ENCODE results near the gene IVNS1ABP. TPM values are rescaled to one million over a fixed set of nuclear protein-coding genes. Genes with fewer than 3 reads are reported as not detected.
A peak's percentile ranks its signal among the peaks of the same experiment; 100 is the strongest.
"Not testable (repeated sequence)": the region's sequence is repeated elsewhere in the genome, so short reads cannot be mapped to it uniquely, and the experiment has no call there.

The IVNS1ABP gene
- total RNA-seq: 162 to 167 TPM (median 166 TPM) in 3 replicates

DNA sequence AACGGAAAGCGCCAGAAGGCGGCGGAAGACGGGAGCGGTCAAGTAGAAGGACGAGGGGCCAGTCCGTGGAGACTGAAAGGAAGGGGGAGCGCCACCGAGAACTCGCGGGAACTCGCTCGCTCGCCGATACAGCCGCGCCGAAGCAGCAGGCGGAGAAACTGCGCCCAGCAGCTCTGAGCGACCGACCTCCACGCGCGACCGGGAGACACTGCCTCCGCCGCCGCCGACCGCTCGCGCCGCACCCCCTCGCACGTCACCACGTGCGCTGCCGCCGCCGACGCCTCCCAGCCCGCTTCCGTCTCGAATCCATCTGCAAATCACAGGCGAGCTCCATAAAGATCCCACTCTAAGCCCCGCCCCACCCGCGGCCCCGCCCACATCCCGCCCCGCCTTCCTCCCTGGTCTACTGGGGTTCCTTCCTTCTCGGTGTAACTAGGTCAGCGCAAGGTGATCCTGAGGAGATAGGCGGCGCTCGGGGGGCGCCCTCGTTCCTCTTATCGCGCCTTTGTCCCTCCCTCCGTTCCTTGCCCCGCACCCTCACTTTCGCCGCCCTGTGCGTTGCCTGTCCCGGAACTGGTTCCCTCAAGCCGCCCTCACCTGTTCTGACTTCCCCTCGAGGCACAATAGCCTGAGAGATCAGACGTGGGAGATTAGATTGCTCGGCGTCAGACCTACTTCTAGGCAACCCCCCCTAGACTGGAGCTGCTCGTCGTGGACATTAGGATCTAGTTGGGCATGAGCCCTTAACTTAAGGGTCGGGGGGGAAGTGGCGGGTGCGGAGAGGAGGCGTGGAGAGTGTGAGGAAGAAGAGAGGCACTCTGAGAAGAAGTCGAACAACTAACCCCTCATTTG lies at the start of gene IVNS1ABP:
TSS of gene IVNS1ABP (minus strand) at position 210 of the 852 bp plus-strand sequence. CDS start 7,750 bp downstream, outside the sequence.
- Mint-ChIP-seq H3K27ac (peak within 1 kb of the TSS; percentile 98), H3K4me1 (peaks cover 52% of the 10 kb centered on the region), H3K9me3 (peaks cover 7% of the 10 kb centered on the region), H3K36me3 (peaks cover 8% of the 10 kb centered on the region), H3K27me3 (ENCODE audit: low read depth) (no peaks in the 10 kb centered on the region), H3K4me3 (peak within 1 kb of the TSS; percentile 92)
- DNase-seq (ENCODE audit: low spot score in 2 of 2, unreplicated experiment in 2 of 2): peak; percentile 78 to 83
- TF ChIP-seq, protein P1, sequence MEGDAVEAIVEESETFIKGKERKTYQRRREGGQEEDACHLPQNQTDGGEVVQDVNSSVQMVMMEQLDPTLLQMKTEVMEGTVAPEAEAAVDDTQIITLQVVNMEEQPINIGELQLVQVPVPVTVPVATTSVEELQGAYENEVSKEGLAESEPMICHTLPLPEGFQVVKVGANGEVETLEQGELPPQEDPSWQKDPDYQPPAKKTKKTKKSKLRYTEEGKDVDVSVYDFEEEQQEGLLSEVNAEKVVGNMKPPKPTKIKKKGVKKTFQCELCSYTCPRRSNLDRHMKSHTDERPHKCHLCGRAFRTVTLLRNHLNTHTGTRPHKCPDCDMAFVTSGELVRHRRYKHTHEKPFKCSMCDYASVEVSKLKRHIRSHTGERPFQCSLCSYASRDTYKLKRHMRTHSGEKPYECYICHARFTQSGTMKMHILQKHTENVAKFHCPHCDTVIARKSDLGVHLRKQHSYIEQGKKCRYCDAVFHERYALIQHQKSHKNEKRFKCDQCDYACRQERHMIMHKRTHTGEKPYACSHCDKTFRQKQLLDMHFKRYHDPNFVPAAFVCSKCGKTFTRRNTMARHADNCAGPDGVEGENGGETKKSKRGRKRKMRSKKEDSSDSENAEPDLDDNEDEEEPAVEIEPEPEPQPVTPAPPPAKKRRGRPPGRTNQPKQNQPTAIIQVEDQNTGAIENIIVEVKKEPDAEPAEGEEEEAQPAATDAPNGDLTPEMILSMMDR (IDR thresholded peaks at IDR 0.05; ENCODE audit: unreplicated experiment): no peak

DNA sequence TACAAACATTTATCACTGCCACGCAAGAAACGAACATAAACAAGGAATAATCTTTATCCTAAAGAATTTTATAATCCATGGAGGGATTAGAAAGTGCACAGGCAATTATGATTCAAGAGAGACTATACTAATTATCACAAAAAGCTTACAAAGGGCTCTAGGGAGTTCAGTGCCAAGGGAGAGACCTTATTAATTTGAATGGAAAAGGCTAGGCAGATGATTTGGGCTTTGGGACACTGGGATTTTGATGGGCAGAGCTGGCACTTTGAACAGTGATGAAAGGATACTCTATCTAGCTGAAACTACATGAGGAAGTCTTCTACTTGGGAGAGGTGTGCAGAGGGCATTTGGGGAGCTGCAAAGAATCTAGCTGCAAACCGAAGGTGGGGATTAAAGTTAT lies 48.9 kb upstream of the IVNS1ABP start:
- Mint-ChIP-seq H3K27me3 (ENCODE audit: low read depth) (no peaks in the 10 kb centered on the region), H3K36me3 (peaks cover 15% of the 10 kb centered on the region), H3K9me3 (peaks cover 27% of the 10 kb centered on the region), H3K4me1 (peaks cover 19% of the 10 kb centered on the region), H3K27ac (peak overlapping the region; percentile 22), H3K4me3 (no peak overlapping the region)
- TF ChIP-seq, protein P1 (IDR thresholded peaks at IDR 0.05; ENCODE audit: unreplicated experiment): no peak
- no peak for DNase-seq (ENCODE audit: low spot score in 2 of 2, unreplicated experiment in 2 of 2)

DNA sequence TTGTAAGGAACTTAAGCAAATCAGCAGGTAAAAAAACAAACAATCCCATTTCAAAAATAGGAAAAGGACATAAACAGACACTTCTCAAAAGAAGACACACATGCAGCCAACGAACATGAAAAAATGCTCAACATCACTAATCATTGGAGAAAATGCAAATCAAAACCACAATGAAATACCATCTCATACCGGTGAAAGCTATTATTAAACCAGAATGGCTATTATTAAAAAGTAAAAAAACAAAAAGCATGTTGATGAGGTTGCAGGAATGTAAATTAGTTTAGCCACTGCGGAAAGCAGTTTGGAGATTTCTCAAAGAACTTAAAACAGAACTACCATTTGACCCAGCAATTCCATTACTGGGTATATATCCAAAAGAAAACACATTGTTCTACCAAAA lies 47.5 kb upstream of the IVNS1ABP start:
- not testable (repeated sequence) for H3K4me3 Mint-ChIP-seq; DNase-seq (ENCODE audit: low spot score in 2 of 2, unreplicated experiment in 2 of 2); H3K27ac Mint-ChIP-seq; H3K27me3 Mint-ChIP-seq (ENCODE audit: low read depth)
- peaks cover 19% of the 10 kb centered on the region for H3K4me1 Mint-ChIP-seq
- peaks cover 15% of the 10 kb centered on the region for H3K36me3 Mint-ChIP-seq
- peaks cover 33% of the 10 kb centered on the region for H3K9me3 Mint-ChIP-seq

DNA sequence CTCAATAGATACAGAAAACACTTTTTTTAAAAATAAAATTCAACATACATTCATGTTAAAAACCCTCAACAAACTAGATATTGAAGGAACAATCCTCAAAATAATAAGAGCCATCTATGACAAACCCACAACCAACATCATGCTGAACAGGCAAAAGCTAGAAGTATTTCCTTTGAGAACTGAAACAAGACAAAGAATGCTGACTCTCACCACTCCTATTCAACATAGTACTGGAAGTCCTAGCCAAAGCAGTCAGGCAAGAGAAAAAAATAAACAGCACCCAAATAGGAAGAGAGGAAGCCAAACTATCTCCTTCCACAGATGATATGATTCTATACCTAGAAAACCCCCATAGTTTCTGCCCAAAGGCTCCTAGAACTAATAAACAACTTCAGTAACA lies 46.2 kb upstream of the IVNS1ABP start:
- Mint-ChIP-seq H3K4me1 (peaks cover 11% of the 10 kb centered on the region), H3K27ac (no peak overlapping the region), H3K36me3 (peaks cover 15% of the 10 kb centered on the region), H3K4me3 (no peak overlapping the region), H3K27me3 (ENCODE audit: low read depth) (no peaks in the 10 kb centered on the region), H3K9me3 (peaks cover 33% of the 10 kb centered on the region)
- DNase-seq (ENCODE audit: low spot score in 2 of 2, unreplicated experiment in 2 of 2): no peak
- TF ChIP-seq, protein P1 (IDR thresholded peaks at IDR 0.05; ENCODE audit: unreplicated experiment): no peak

DNA sequence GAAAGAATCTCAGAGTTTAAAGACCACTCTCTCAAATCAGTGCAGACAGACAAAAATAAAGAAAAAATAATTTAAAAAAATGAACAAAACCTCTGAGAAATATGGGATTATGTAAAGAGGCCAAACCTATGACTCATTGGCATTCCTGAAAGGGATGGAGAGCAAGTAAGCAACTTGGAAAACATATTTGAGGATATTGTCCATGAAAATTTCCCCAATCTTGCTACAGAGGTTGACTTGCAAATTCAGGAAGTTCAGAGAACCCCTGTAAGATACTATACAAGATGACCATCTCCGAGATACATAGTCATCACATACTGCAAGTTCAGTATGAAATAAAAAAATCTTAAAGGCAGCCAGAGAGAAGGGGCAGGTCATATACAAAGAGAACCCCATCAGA lies 43.7 kb upstream of the IVNS1ABP start:
- peaks cover 33% of the 10 kb centered on the region for H3K9me3 Mint-ChIP-seq
- TF ChIP-seq, protein P1 (IDR thresholded peaks at IDR 0.05; ENCODE audit: unreplicated experiment): no peak
- peaks cover 4% of the 10 kb centered on the region for H3K4me1 Mint-ChIP-seq
- DNase-seq (ENCODE audit: low spot score in 2 of 2, unreplicated experiment in 2 of 2): no peak
- H3K4me3 Mint-ChIP-seq: no peak overlapping the region
- peaks cover 15% of the 10 kb centered on the region for H3K36me3 Mint-ChIP-seq
- no peaks in the 10 kb centered on the region for H3K27me3 Mint-ChIP-seq (ENCODE audit: low read depth)
- H3K27ac Mint-ChIP-seq: no peak overlapping the region

DNA sequence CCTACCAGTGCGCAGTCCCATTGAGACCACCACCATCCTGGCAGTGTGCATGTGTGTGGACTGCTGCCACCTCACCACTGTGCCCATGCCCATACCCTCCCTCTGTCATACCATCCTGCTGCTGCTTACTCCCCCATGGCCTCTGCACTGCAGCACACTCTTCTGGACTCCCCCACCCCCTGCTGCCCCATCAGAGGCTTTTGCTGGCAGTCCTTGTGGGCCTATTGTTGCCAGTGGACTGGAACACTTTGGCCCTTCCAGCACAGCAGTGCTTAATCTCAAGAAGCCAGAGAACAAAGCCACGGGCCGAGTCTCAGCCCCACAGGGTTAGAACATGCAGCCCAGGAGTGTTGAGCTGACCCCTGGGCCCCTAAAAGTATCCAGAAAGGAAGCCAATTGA lies 41.9 kb upstream of the IVNS1ABP start:
- peaks cover 33% of the 10 kb centered on the region for H3K9me3 Mint-ChIP-seq
- H3K4me3 Mint-ChIP-seq: no peak overlapping the region
- TF ChIP-seq, protein P1 (IDR thresholded peaks at IDR 0.05; ENCODE audit: unreplicated experiment): no peak

More for the DNA sequence above, 41.9 kb upstream of the IVNS1ABP start:
- peaks cover 15% of the 10 kb centered on the region for H3K36me3 Mint-ChIP-seq
- no peaks in the 10 kb centered on the region for H3K27me3 Mint-ChIP-seq (ENCODE audit: low read depth)
- DNase-seq (ENCODE audit: low spot score in 2 of 2, unreplicated experiment in 2 of 2): no peak
- no peaks in the 10 kb centered on the region for H3K4me1 Mint-ChIP-seq
- H3K27ac Mint-ChIP-seq: no peak overlapping the region

All from mesothelial cell of epicardium (in vitro differentiated cells).